Activated CD4-positive, alpha-beta T cell treated with anti-CD3 and anti-CD28 coated beads, Interleukin-2, amount 50 U/mL, for 48 hours (primary cell): Measurements from ENCODE around the gene GIPC1.
"Not testable (repeated sequence)": the region's sequence is repeated elsewhere in the genome, so short reads cannot be mapped to it uniquely, and the experiment has no call there.

Source experiments
- DNase-seq, 2 experiments: peaks; one replicate each; pipeline ENCODE4 v3.0.0-alpha.2; 2020

Gene GIPC1

DNA sequence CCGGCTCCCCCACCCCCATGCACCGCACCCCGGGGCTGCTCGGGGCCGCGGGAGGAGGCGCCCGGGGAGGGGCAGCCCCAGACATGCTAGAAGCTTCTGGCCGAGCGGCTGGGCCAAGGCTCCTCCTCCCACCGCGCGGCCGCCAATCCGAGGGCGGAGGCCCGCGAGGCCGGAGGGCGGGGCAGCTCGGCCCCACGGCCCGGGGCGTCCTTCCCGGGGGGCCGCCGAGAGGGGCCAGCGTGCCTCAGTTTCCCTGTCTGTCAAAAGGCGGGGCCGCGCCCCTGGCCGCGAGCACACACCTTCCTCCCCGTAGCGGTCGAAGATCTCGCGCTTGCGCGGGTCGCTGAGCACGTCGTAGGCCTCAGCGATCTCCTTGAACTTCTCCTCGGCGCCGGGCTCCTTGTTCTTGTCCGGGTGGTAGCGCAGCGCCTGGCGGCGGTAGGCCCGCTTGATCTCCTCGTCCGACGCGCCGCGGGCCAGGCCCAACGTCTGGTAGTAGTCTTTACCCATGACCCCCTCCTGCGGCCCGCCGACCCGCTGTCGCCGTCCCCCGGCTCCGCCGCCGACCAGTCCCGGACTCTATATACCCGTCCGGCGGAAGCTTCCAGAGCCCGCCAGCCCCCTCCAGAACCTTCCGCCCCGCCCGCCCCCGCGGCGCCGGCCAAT lies 22.0 kb upstream of the GIPC1 start, which contains the start of gene DNAJB1:
DNAJB1 (minus strand) TSS at position 558 of the 666 bp plus-strand sequence; CDS start at position 510, 48 bp downstream.
- peak; percentile 68 to 77 for DNase-seq

DNA sequence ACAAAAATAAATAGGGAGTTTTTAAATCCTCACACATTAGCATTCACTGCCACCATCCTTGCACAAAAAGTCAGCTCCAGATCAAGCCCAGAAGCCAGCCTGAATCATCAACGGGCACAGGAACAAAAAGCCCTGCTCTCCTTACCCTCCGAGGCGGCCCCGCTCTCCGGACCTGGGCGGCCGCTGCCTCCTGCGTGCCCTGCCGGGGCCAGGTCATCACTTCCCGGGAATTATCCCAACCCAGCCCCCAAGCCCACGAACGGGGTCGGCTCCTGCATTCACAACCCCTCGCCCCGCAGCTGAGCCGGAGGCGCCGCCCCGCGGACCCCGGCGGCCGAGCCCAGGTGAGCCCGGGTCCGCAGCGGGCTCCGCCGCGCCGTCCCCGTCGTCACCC lies 21.5 kb upstream of the GIPC1 start:
- no peak for DNase-seq

DNA sequence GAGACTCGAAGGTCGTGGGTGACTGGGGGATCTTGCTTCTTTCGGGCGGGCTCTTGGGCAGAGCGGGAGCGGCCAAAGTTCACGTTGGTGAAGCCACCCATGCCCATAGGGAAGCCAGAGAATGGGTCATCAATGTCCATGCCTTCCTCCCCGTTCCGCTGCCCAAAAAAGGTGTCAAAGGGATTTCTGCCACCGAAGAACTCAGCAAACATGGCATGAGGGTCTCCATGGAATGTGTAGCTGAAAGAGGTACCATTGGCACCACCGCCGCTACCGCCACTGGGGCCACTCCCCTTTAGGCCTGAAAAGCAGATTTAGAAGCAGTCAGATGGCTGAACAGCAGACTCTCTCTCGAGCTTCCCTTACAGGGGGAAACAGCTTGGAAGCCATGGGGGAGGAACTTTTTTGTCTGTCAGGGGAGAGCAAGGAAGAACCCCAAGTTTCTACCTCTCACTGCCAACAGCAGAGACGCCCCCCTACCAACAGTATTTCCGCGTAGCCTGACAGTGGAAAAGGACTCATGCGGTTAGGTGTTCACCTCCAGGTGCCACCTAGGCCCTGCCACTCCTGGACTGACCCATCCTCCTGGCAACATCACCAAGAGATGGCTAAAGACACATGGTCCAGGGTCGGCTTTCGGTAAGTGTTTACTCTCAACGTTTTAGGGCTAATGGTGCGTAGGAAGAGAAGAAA lies 21.0 kb upstream of the GIPC1 start:
- DNase-seq: no peak

DNA sequence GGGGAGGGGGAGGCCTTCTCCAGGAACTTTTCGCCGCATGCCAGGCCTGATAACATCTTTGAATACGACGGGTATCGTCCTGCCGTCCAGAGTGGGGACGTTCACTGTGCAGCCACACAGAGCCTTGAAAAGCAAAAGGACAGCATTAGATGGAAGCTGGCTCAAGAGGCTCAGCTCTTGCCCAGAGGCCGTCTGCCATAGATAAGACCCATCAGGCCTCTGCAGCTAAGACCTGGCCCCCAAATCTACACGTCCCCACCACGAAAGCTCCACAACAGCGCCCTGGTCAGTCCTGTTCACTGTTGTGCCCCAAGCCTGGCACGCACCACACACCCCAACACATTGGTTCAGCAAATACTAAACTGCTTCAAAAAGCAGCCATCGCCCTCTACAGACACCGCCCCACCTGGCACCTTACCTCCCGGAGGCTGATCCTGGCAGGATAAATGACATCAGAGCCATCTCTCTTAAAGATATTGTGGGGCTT lies 20.2 kb upstream of the GIPC1 start:
- DNase-seq: no peak

DNA sequence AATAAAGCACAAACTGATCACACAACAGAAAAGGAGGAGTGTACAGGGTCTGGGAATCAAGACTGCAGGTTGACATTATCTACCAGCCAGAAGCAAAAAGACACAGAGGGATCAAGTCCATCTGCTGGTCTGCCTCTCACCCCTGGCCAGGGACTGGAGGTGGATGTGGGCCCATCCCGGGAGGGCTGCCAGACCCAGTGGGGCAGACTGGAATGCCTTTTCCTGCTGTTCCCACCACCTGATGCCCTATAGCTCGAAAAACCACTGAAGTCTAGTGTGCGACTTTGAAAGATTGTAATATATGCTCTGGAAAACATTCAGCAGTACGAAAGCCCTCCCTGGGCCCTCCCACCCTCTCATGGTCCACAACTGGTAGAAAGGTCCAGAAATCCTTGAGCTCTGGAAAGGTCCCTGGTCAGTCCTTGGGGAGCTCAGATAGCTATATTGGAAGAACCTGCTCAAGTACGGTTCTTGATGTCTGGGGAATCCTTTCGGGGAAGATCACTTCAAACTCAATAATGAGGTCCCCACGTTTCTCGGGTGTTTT lies 19.6 kb upstream of the GIPC1 start:
- no peak for DNase-seq

DNA sequence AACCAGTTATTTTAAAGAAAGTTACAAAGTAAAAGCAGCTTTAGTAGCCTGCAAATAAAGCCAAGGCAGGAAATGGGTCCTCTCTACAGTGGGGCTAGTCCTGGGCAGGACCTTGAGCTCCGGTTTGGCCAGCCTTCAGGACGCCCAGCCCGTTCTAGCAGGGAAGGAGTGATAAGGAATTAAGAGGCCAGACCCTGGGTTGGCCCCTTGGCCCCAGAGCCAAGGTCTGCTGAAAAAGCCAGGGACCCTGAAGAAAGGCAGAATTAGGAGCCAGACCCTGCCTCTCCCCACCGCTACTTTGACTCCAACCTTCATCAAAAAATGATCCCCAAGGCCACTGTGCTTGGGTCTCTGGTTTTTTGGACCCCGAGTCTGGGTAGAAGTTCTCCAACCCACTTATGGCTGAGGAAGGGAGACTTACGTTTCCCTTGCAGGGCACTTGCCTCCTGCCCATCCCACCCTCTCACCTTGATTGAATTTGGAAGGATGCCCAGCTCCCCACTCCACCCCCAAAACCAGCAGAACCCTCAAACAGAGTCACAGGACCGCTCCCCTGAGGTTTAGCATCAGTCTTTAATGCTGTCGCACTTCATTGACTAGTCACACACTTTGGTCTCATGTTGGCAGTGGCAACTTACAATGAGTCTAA lies 18.4 kb upstream of the GIPC1 start:
- DNase-seq: no peak

DNA sequence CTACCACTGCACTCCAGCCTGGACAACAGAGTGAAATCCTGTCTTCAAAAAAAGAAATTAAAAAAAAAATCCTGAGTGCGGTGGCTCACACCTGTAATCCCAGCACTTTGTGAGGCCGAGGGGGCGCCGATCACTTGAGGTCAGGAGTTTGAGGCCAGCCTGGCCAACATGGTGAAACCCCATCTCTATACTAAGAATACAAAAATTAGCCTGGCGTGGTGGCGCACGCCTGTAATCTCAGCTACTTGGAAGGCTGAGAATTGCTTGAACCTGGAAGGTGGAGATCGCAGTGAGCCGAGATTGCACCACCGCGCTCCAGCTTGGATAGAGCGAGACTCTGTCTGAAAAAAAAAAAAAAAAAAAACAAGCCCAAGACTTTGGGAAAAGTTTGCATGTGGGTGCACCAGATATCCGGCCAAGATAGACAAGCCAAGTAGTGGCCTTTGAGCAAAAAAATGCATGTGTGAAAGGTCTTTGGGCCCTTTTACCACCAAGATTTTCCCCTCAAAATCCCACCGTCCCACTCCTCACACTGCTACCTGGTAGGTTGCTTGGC lies 16.6 kb upstream of the GIPC1 start:
- DNase-seq: no peak

DNA sequence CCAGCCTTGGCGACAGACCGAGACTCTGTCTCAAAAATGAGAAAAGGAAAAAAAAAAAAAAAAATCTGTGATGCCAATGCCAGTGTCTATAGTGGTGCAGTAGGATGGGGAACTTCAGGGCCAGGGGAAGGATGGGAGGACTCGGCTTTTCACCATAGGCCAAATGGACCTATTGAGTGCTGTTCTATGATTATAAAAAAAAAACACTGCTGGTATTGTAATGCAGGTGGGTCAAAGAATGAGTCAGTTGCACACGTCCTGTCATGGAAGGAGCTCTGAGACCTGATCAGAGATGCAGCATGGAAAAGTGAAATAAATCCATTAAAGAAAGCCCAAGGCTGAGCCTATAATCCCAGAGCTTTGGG lies 15.3 kb upstream of the GIPC1 start:
- no peak for DNase-seq

DNA sequence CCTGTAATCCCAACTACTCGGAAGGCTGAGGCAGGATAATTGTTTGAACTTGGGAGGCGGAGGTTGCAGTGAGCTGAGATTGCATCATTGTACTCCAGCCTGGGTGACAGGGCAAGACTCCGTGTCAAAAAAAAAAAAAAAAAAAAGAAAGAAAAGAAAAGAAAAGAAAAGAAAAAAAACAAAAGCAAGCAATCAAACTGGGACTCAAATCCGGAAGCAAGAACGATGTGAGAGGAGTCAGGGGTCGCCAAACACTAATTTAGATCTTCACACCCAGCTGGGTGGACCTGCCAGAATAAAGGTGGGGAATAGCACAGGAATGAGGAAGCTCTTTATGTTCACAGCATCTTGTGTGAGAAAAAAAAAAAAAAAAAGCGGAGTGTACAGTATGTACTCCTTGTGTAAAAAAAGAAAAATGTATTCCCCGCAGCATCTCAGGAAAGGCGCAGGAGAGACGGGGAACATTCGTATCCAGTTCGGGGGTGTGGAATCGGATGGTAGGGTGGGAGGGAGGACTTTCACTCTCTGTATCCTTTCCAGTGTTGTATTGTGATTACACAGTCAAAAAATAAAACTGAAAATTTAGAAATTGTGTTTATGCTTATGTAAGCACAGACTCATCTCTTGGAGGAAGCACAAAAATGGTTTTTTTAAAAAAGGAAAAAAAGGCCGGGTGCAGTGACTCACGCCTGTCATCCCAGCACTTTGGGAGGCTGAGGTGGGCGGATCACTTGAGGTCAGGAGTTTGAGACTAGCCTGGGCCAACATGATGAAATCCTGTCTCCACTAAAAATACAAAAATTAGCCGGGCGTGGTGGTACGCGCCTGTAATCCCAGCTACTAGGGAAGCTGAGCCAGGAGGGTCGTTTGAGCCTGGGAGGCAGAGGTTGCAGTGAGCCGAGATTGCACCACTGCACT lies 14.6 kb upstream of the GIPC1 start:
- DNase-seq: peak in 1 of 2 experiments; percentile 35

DNA sequence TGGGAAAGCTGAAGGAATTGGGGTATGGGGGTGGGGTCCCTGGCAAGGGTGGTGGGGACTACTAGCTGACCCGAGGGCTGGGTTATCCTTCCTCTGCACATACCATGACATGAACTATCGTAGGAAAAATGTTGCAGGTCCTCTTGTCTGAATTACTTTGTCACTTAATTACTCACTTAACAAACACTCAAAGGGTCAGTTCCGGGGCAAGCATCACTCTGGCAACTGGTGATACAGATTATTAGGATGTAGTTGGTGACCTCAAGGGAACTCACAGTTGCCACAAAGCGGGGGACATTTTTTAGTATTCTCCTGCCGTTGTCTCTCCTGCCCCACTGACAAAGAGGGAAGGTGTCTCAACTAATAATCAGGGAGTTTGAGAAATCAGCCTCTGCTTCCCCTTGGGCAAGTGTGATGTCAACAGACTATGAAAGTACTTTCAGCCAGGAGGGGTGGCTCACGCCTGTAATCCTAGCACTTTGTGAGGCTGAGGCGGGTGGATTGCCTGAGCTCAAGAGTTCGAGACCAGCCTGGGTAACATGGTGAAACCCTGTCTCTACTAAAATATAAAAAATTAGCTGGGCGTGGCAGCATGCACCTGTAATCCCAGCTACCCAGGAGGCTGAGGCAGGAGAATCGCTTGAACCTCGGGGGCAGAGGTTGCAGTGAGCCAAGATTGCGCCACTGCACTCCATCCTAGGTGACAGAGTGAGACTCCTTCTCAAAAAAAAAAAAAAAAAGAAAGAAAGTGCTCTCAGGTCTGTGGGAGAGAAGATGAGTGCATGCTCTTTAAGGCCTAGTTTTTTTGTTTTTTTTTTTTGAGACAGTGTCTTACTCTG lies 12.0 kb upstream of the GIPC1 start:
- no peak for DNase-seq

DNA sequence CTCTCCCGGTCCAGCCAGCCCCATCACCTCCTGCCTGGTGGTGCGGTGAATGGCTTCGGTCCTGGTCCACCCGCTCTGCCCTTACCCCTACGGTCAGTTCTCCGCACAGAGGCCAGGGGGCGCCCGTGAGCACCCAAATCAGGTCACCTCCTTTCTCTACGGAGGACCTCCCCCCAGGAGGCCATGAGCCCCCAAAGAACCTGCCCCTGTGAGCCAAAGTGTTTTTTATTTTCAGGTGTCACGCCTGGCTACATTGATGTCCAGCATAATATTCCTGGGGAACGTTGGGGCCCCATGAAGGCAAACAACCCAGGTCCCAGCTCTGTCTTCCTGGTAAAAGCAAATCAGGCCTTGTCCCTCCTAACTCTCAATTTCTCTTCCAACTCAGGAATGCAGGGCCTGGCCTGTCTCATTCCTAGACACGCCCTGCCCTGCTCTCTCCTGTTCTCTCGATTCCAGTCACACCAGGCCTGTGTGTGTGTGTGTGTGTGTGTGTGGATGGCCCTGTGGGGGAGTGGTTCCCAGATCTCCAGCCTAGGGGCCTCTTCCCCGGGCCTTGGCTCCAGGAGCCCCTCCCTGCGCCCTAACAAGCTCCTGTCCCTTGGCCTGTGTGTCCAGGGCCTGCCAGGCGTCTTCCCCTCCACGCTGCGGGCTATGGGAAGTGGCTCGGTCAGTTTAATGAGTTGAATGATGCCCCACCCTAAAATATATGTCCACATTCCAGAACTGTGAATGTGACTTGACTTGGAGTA lies 9.7 kb upstream of the GIPC1 start:
- DNase-seq: peak; percentile 79 to 86

DNA sequence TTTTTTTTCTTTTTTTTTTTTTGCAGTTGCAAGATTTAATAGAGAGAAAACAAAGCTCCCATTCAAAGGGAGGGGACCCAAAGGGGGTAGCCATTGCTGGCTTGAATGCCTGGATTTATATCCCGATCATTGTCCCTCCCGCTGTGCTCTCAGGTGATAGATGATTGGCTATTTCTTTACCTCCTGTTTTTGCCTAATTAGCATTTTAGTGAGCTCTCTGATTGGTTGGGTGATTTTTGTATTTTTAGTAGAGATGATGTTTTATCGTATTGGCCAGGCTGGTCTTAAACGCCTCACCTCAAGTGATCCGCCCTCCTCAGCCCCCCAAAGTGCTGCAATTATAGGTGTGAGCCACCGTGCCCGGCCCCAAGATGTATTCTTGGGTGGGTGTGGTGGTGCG lies 8.6 kb upstream of the GIPC1 start:
- not testable (repeated sequence) for DNase-seq

DNA sequence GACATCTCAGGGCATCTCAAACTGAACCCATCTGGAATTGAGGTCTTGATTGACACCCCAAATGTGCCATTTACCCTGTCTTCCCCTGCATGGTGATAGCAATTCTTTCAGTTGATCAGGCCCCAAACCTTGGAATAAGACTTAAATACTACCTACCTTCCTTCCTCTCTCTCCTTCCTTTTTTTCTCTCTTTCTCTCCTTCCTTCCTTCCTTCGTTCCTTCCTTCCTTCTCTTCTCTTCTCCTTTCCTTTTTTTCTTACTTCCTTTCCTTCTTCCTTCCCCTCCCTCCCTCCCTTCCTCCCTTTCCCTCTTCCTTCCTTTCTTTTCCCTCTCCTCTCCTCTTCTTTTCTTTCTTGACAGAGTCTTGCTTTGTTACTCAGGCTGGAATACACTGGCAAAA lies 7.4 kb upstream of the GIPC1 start:
- no peak for DNase-seq

DNA sequence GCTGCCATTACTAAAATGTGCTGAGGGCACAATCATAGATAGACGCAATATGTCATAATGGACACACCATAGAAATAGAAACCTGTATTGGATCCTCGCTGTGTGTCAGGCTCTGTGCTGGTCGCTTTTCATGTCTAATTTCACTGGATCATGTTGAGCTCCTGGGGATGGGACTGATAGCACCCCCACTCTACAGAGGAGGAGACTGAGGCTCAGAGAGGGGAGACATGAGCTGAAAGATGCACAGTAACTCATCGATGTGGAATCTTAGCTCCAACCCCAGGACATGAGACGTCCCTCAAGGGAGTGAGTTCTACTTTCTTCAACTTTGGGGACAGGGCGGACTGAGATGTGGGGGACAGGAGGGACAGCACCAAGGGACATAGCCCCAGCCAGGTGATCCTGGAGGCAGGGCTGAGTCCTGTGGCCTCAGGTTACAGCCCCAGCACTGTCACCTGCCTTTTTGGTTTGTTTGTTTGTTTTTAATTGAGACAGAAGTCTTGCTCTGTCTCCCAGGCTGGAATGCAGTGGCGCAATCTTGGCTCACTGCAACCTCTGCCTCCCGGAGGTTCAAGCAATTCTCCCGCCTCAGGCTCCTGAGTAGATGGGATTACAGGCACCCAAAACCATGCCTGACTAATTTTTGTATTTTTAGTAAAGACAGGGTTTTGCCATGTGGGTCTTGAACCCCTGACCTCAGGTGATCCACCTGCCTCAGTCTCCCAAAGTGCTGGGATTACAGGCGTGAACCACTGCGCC lies 6.6 kb upstream of the GIPC1 start:
- DNase-seq: no peak

DNA sequence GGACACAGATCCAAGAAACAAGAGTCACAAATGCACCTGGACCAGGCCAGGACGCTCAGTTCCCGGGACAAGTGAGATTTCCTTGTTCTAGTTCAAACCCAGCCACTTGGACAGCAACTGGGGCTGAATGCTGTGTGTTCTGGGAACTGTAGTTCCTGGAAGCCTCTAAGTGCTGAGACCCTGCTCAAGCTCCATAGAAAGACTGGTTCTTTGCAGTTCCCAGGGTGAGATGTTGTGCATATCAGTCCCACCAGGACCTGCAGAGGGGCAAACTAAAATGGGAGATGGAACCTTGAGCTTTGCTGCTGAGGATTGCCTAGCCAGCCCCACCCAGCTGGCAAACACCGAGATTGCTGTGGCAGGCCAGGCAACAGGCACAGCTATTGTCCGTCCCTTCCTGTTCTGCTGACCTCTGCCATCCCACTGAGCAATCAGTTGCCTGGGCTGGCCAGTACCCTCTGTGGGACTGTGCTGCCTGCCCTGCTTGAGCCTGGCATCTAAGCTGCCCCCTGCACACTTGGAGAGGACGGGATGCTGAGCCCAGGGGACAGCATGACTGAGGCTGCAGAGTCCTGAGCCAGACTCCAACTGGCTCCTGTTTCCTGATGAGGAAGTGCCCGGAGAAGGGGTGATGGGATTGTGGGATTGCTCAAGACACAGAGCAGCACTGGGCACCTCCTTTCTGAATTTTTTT lies 1.4 kb upstream of the GIPC1 start:
- DNase-seq: no peak

DNA sequence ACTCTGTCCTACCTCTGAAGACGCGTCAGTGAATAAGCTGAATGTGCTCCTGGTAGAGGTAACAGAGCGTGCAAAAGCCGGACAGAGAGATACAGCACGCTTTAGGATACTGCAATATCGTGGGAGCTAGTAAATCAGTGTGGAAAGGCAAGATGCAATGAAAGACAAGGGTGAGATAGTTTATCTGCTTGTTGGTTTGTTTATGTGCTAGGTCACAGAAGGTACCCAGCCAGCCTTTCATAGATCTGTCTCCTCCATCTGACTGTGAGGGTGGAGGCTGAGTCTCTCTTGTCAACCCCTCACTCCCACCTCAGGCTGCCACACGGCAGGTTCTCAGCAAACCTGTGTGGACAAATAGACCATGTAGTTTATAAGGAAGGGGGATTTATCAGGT lies 904 bp upstream of the GIPC1 start:
- no peak for DNase-seq

DNA sequence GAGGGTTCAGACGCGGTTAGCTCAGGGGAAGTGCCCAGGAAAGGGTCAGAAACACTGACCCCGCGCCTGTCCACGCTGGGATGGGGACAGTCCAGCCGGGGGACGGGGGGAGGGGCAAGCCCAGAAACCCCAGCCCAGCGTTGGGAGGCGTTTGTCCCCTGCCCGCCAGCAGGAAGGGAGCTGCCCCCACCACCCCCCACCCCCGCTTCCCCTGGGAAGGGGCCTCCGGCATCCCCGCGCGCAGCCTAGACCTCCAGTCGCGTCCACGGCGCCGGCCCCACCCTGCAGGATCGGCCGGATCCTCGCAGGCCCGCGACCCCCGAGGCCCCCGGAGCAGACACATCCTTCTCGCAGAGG lies 277 bp downstream of the GIPC1 start:
- no peak for DNase-seq

DNA sequence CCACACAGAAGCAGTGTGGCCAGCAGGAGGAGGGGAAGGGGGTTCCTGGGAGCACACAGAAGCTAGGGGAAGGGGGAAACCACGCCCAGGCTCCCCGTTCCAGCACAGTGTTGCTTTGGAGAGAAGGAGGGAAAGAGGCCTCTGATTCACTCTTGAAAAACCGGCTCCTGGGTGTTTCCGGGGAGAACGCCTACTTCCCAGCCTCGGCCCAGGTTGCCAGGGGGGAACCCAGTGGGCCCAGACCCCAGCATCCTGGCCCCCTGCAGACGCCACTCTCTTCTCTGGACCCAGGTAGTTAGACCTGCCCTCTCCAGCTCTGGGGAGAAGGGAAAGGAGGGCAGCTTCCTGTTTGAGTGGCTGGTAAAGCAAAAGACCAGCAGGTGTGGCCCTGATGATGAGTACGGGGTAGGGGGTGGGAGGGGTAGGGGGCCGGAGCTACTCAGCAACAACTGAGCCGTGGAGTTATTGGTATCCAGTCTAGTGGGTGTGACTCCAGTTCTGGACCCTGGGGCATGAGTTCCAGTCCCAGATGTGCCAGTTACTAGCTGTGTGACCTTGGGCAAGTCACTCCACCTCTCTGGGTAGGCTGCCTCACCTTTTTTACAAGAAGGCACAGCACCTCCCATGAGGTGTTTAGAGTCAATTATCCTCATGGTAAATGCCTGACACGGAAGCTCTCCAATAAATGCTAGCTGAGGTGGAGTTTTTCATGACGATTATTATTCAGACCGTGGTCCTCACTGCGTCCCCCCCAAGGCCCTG lies 836 bp downstream of the GIPC1 start:
- no peak for DNase-seq

DNA sequence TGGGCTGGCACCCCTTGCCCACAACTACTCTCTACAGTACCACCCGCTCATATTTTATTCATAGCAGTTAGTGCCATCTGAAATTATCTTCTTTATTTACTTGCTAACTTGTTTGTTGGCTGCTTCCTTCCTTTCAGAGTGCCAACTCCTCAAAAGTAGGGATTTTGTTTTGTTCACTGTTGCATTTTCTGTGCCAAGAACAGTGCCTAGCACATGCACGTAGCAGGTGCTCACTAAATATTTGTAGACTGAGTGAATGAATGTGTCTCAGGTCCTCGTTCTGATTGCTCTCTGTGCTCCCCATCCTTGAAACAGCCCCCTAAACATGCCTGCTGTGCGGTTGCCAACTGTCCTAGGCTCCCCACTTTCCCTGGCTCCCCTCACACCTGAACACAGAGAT lies 1.5 kb downstream of the GIPC1 start:
- DNase-seq: no peak
